LNCAP (cell line): ENCODE results near the gene FYTTD1.

ENCODE experiments used
- TF ChIP-seq, protein P1 (sequence below): fragments of 450-650 bp; IDR thresholded peaks from 2 replicates; pipeline ENCODE4 v1.5.1; 2017; ENCODE audit warnings: mild to moderate bottlenecking

The FYTTD1 gene

DNA sequence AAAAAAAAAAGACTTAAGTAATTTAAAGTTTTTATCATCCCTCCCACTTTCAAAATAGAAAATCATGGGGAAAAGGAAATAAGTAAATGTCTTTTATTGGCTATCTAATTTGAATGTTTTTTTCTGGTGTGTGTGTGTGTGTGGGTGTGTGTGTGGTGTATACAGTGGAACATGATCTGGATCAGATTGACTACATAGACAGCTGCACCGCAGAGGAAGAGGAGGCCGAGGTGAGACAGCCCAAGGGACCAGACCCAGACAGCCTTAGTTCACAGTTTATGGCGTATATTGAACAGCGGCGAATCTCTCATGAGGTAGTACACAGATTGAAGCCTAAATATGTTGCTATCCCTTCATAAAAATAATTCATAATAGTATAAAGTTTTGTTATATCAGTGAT lies 85.8 kb downstream of the FYTTD1 start:
- TF ChIP-seq, protein P1, sequence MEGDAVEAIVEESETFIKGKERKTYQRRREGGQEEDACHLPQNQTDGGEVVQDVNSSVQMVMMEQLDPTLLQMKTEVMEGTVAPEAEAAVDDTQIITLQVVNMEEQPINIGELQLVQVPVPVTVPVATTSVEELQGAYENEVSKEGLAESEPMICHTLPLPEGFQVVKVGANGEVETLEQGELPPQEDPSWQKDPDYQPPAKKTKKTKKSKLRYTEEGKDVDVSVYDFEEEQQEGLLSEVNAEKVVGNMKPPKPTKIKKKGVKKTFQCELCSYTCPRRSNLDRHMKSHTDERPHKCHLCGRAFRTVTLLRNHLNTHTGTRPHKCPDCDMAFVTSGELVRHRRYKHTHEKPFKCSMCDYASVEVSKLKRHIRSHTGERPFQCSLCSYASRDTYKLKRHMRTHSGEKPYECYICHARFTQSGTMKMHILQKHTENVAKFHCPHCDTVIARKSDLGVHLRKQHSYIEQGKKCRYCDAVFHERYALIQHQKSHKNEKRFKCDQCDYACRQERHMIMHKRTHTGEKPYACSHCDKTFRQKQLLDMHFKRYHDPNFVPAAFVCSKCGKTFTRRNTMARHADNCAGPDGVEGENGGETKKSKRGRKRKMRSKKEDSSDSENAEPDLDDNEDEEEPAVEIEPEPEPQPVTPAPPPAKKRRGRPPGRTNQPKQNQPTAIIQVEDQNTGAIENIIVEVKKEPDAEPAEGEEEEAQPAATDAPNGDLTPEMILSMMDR, result no peak

DNA sequence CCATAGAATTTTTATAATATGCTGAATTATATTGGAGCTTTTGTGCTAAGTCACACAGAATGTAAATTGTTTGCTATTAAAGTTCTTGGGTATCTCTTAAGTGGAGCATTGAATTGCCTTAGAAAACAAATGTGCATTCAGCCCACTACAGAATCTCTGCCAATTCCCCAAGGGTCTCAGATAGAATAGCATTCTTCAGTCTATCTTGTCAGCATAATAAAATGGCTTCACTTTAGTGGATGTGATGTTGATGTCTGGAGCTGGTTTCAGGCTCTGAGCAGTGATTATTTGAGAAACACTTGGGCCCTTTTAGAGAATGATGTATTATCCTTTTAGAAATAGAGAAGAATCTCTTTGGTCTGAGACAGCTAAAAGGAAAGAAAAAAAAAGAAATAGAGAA lies 86.6 kb downstream of the FYTTD1 start:
- TF ChIP-seq, protein P1, result no peak
